Lung (tissue), 12 donors: ENCODE results near the gene AKAP6. TPM values are rescaled to one million over a fixed set of nuclear protein-coding genes. Genes with fewer than 3 reads are reported as not detected.
A peak's percentile ranks its signal among the peaks of the same experiment; 100 is the strongest.

Experiments
- ATAC-seq: fragments of 200-7000 bp; cut with Tn5 transposase; one replicate; pipeline ENCODE4 v1.9.1; 2020; ENCODE audit warnings: moderate number of reproducible peaks; ENCODE audit not compliant: insufficient read depth, low FRiP score
- DNase-seq, 3 donors: peaks; one replicate each; pipeline ENCODE4 v3.0.0-alpha.2; 2013 to 2017
- H3K27ac ChIP-seq, 2 donors: one replicate each; pipeline ENCODE4 v1.5.1; 2013; ENCODE audit warnings: mild to moderate bottlenecking in 2 of 2, moderate library complexity in 2 of 2, control low read depth in 1 of 2, inconsistent platforms in 1 of 2, low read depth in 1 of 2, low read length in 1 of 2
- H3K27me3 ChIP-seq, 3 donors: one replicate each; pipeline ENCODE4 v1.5.1; 2013; ENCODE audit warnings: low read length in 2 of 3; ENCODE audit not compliant: control insufficient read depth in 3 of 3, insufficient read depth in 3 of 3
- H3K36me3 ChIP-seq, 4 donors: one replicate each; pipeline ENCODE4 v1.5.1; 2013; ENCODE audit warnings: low read length in 4 of 4, mild to moderate bottlenecking in 1 of 4, moderate library complexity in 1 of 4; ENCODE audit not compliant: control insufficient read depth in 4 of 4, insufficient read depth in 4 of 4
- H3K4me1 ChIP-seq, 5 donors: one replicate each; pipeline ENCODE4 v1.5.1; 2013; ENCODE audit warnings: low read length in 5 of 5, mild to moderate bottlenecking in 2 of 5, moderate library complexity in 1 of 5; ENCODE audit not compliant: control insufficient read depth in 5 of 5, insufficient read depth in 5 of 5
- H3K4me3 ChIP-seq: one replicate; pipeline ENCODE4 v1.5.1; 2013; ENCODE audit warnings: mild to moderate bottlenecking, control low read depth, moderate library complexity
- H3K9ac ChIP-seq, 2 donors: one replicate each; pipeline ENCODE4 v1.5.1; 2013; ENCODE audit warnings: low read length in 2 of 2, control low read depth in 1 of 2; ENCODE audit not compliant: insufficient read depth in 1 of 2
- H3K9me3 ChIP-seq, 4 donors: one replicate each; pipeline ENCODE4 v1.5.1; 2013; ENCODE audit warnings: low read length in 3 of 4, mild to moderate bottlenecking in 1 of 4, moderate library complexity in 1 of 4; ENCODE audit not compliant: control insufficient read depth in 4 of 4, insufficient read depth in 3 of 4
- CTCF ChIP-seq: IDR thresholded peaks from 2 replicates; pipeline ENCODE4 v1.5.1; 2012; ENCODE audit warnings: mild to moderate bottlenecking; ENCODE audit errors: control extremely low read depth, extremely low read depth
- WGBS, 2 donors: extraction: QIAGEN DNeasy Blood & Tissue Kit; methylation state at CpG; one replicate each; pipeline ENCODE4 v1.1.7; 2013; 5-methylcytosine and 5-hydroxymethylcytosine counted together
- polyA plus RNA-seq, 2 donors: library from polyadenylated mRNA; stranded (reverse); fragments of 200-250 nt; gene quantifications; one replicate each; pipeline ENCODE4 v1.2.1, GENCODE V29; 2013
- total RNA-seq, 2 donors: library from RNA; depleted of rRNA in 1 of 2; stranded (reverse); fragments of >200 nt in 1 of 2; gene quantifications; one replicate each; pipeline ENCODE4 v1.2.1, GENCODE V29; 2014 to 2021
- donor health status: control.
- donor health status: control.
- donor health status: Bipolar disorder and iron deficiency.
- donor health status: healthy.
- donor health status: DM: yes; HTN: yes; CAD: no.

AKAP6 gene
- total and polyA plus RNA-seq, 4 donors, result 1.5 to 27.1 (median 7.7) TPM

GRCh38 chr14:32709027-32709426, 379.9 kb downstream of the AKAP6 start:
- DNase-seq (peak; percentile 14 to 87 (median 78)), ATAC-seq (no peak)
- H3K4me3 ChIP-seq, result no peak overlapping the region

GRCh38 chr14:32710231-32710671, 381.2 kb downstream of the AKAP6 start:
- H3K4me1 ChIP-seq, result peaks cover 0 to 30% (median 14%) of the 10 kb centered on the region in 5 donors
- H3K36me3 ChIP-seq, result peaks cover 0 to 4% (median 0%) of the 10 kb centered on the region in 4 donors
- no peak for TF ChIP-seq CTCF
- DNase-seq, result peak; percentile 15 to 73 (median 66)
- ATAC-seq, result no peak
- 44 to 71% methylated on average over 7 of the region's 7 CpGs for WGBS, 2 donors
- no peak overlapping the region for H3K9ac ChIP-seq
- H3K4me3 ChIP-seq, result no peak overlapping the region
- H3K9me3 ChIP-seq, result no peaks in the 10 kb centered on the region
- no peaks in the 10 kb centered on the region for H3K27me3 ChIP-seq
- peak overlapping the region in 1 of 2 donors; percentile 16 for H3K27ac ChIP-seq

More at GRCh38 chr14:32709027-32709426, 379.9 kb downstream of the AKAP6 start:
- H3K27me3 ChIP-seq, result no peaks in the 10 kb centered on the region
- H3K4me1 ChIP-seq, result peaks cover 0 to 30% (median 14%) of the 10 kb centered on the region in 5 donors
- no peak for TF ChIP-seq CTCF
- peak overlapping the region in 1 of 2 donors; percentile 77 for H3K27ac ChIP-seq
- no peak overlapping the region for H3K9ac ChIP-seq
- peaks cover 0 to 4% (median 0%) of the 10 kb centered on the region in 4 donors for H3K36me3 ChIP-seq
- 51 to 57% methylated on average over 4 of the region's 4 CpGs for WGBS, 2 donors
- H3K9me3 ChIP-seq, result no peaks in the 10 kb centered on the region

- H3K27me3 ChIP-seq, result no peaks in the 10 kb centered on the region
- H3K4me3 ChIP-seq, result no peak overlapping the region
- ATAC-seq (no peak), DNase-seq (peak in 2 of 3 donors; percentile 50 to 61)
- H3K9ac ChIP-seq, result no peak overlapping the region
- TF ChIP-seq CTCF, result peak; percentile 4
- H3K9me3 ChIP-seq, result no peaks in the 10 kb centered on the region
- peaks cover 0 to 30% (median 14%) of the 10 kb centered on the region in 5 donors for H3K4me1 ChIP-seq
- H3K36me3 ChIP-seq, result no peaks in the 10 kb centered on the region
- WGBS, 2 donors, result 45 to 48% methylated on average over 7 of the region's 7 CpGs
- H3K27ac ChIP-seq, result no peak overlapping the region
Observed at GRCh38 chr14:32710731-32711680, 381.9 kb downstream of the AKAP6 start.
